H9 (cell line): Measurements from ENCODE around the gene SNPH. TPM values are rescaled to one million over a fixed set of nuclear protein-coding genes. Genes with fewer than 3 reads are reported as not detected.

Experiments
- DNase-seq: peaks from one replicate; pipeline ENCODE4 v3.0.0-alpha.2; 2017
- H2AFZ ChIP-seq: one replicate; pipeline ENCODE4 v1.6.1; 2013; ENCODE audit warnings: mild to moderate bottlenecking, low read length, control low read depth, moderate library complexity
- H2AK5ac ChIP-seq: 2 replicates; pipeline ENCODE4 v1.6.1; 2013; ENCODE audit warnings: low read length, control low read depth, mixed read lengths; ENCODE audit not compliant: insufficient read length
- H2BK120ac ChIP-seq: one replicate; pipeline ENCODE4 v1.6.1; 2013; ENCODE audit warnings: low read depth, mild to moderate bottlenecking, low read length, control low read depth, inconsistent platforms; ENCODE audit not compliant: poor library complexity, severe bottlenecking
- H2BK12ac ChIP-seq: 2 replicates; pipeline ENCODE4 v1.6.1; 2013; ENCODE audit warnings: low read length, control low read depth, mixed read lengths, low read depth; ENCODE audit not compliant: insufficient read length
- H2BK15ac ChIP-seq: 2 replicates; pipeline ENCODE4 v1.6.1; 2013; ENCODE audit warnings: low read depth, low read length, control low read depth
- H2BK20ac ChIP-seq: one replicate; pipeline ENCODE4 v1.6.1; 2013; ENCODE audit warnings: low read depth, mild to moderate bottlenecking, low read length, control low read depth, inconsistent platforms; ENCODE audit not compliant: poor library complexity, severe bottlenecking
- H2BK5ac ChIP-seq: 2 replicates; pipeline ENCODE4 v1.6.1; 2013; ENCODE audit warnings: low read length, control low read depth, mixed read lengths; ENCODE audit not compliant: insufficient read length
- H3K14ac ChIP-seq: 2 replicates; pipeline ENCODE4 v1.6.1; 2013; ENCODE audit warnings: low read length, control low read depth; ENCODE audit not compliant: insufficient read depth
- H3K18ac ChIP-seq: 2 replicates; pipeline ENCODE4 v1.6.1; 2013; ENCODE audit warnings: low read depth, mild to moderate bottlenecking, mixed read lengths, low read length, control low read depth; ENCODE audit not compliant: insufficient read length
- H3K23ac ChIP-seq: 2 replicates; pipeline ENCODE4 v1.6.1; 2013; ENCODE audit warnings: low read length, control low read depth, mixed read lengths, low read depth; ENCODE audit not compliant: insufficient read length
- H3K23me2 ChIP-seq: 2 replicates; pipeline ENCODE4 v1.6.1; 2013; ENCODE audit warnings: low read depth, mild to moderate bottlenecking, mixed read lengths, low read length, control low read depth; ENCODE audit not compliant: insufficient read length, poor library complexity, severe bottlenecking
- H3K27ac ChIP-seq: 2 replicates; pipeline ENCODE4 v1.5.1; 2013; ENCODE audit warnings: low read length, control low read depth, mixed read lengths, low read depth; ENCODE audit not compliant: insufficient read length
- H3K27me3 ChIP-seq: 2 replicates; pipeline ENCODE4 v1.6.1; 2013; ENCODE audit warnings: low read length, control low read depth, inconsistent platforms; ENCODE audit not compliant: insufficient read depth
- H3K4ac ChIP-seq: 2 replicates; pipeline ENCODE4 v1.6.1; 2013; ENCODE audit warnings: low read depth, mild to moderate bottlenecking, control low read depth, inconsistent platforms, low read length, moderate library complexity
- H3K4me1 ChIP-seq: 2 replicates; pipeline ENCODE4 v1.6.1; 2013; ENCODE audit warnings: low read length, control low read depth, inconsistent platforms; ENCODE audit not compliant: insufficient read depth
- H3K4me2 ChIP-seq: 2 replicates; pipeline ENCODE4 v1.6.1; 2013; ENCODE audit warnings: low read length, control low read depth, mixed read lengths; ENCODE audit not compliant: insufficient read length, insufficient read depth
- H3K56ac ChIP-seq: 2 replicates; pipeline ENCODE4 v1.6.1; 2013; ENCODE audit warnings: low read depth, mild to moderate bottlenecking, mixed read lengths, low read length, control low read depth; ENCODE audit not compliant: insufficient read length
- H3K79me1 ChIP-seq: 2 replicates; pipeline ENCODE4 v1.6.1; 2013; ENCODE audit warnings: low read depth, mild to moderate bottlenecking, moderate library complexity, low read length, control low read depth, inconsistent platforms; ENCODE audit not compliant: insufficient read depth, poor library complexity, severe bottlenecking
- H3K79me2 ChIP-seq: 2 replicates; pipeline ENCODE4 v1.6.1; 2013; ENCODE audit warnings: low read length, control low read depth, inconsistent platforms; ENCODE audit not compliant: insufficient read depth
- H3K9ac ChIP-seq: 2 replicates; pipeline ENCODE4 v1.6.1; 2013; ENCODE audit warnings: low read length, control low read depth, mixed read lengths; ENCODE audit not compliant: insufficient read length; ENCODE audit errors: extremely low read depth
- H3K9me3 ChIP-seq: one replicate; pipeline ENCODE4 v1.6.1; 2013; ENCODE audit warnings: low read depth, low read length, inconsistent platforms; ENCODE audit not compliant: control insufficient read depth
- H3T11ph ChIP-seq: one replicate; pipeline ENCODE4 v1.6.1; 2013; ENCODE audit warnings: mild to moderate bottlenecking, low read length, control low read depth, inconsistent platforms
- H4K20me1 ChIP-seq: one replicate; pipeline ENCODE4 v1.6.1; 2013; ENCODE audit not compliant: control insufficient read depth, insufficient read length, insufficient read depth
- H4K5ac ChIP-seq: 2 replicates; pipeline ENCODE4 v1.6.1; 2013; ENCODE audit warnings: low read depth, mild to moderate bottlenecking, mixed read lengths, low read length, control low read depth; ENCODE audit not compliant: insufficient read length
- H4K8ac ChIP-seq: replicated peaks from 2 replicates; pipeline ENCODE4 v1.6.1; 2013; ENCODE audit warnings: low read length, control low read depth, mixed read lengths, low read depth; ENCODE audit not compliant: insufficient read length
- H4K91ac ChIP-seq: 2 replicates; pipeline ENCODE4 v1.6.1; 2013; ENCODE audit warnings: low read depth, mild to moderate bottlenecking, moderate library complexity, mixed read lengths, low read length, control low read depth; ENCODE audit not compliant: insufficient read length
- H3K27ac Mint-ChIP-seq, 3 experiments: 2 replicates in 2 of 3; 3 replicates in 1 of 3; pipeline ENCODE4 v1.8.0; 2020 to 2021; ENCODE audit warnings: mixed read lengths in 3 of 3, mild to moderate bottlenecking in 1 of 3, moderate library complexity in 1 of 3
- H3K27me3 Mint-ChIP-seq: 2 replicates; pipeline ENCODE4 v1.8.0; 2021; ENCODE audit warnings: low read depth, mild to moderate bottlenecking, moderate library complexity, mixed read lengths
- H3K36me3 Mint-ChIP-seq, 3 experiments: 2 replicates in 2 of 3; 3 replicates in 1 of 3; pipeline ENCODE4 v1.8.0; 2020 to 2021; ENCODE audit warnings: low read depth in 3 of 3, mixed read lengths in 3 of 3; ENCODE audit not compliant: insufficient read depth in 1 of 3
- H3K4me1 Mint-ChIP-seq, 2 experiments: 2 replicates each; pipeline ENCODE4 v1.8.0; 2020; ENCODE audit warnings: mixed read lengths in 2 of 2
- H3K4me3 Mint-ChIP-seq, 2 experiments: 2 replicates in 1 of 2; 3 replicates in 1 of 2; pipeline ENCODE4 v1.8.0; 2020 to 2021; ENCODE audit warnings: mild to moderate bottlenecking in 2 of 2, mixed read lengths in 2 of 2, moderate library complexity in 1 of 2
- H3K9me3 Mint-ChIP-seq, 2 experiments: 2 replicates in 1 of 2; 3 replicates in 1 of 2; pipeline ENCODE4 v1.8.0; 2020; ENCODE audit warnings: mild to moderate bottlenecking in 2 of 2, mixed read lengths in 2 of 2, moderate library complexity in 1 of 2
- CTCF ChIP-seq: fragments of 200-600 bp; sonication (generic); conservative IDR thresholded peaks from 3 replicates; pipeline ENCODE4 v1.8.0; 2021; ENCODE audit warnings: antibody characterized with exemption, mild to moderate bottlenecking
- WGBS: extraction: QIAGEN DNeasy Blood & Tissue Kit; methylation state at CpG from one replicate; pipeline ENCODE4 v1.1.7; 2013; ENCODE audit warnings: missing lambda C conversion rate, low lambda C conversion rate, mixed read lengths; ENCODE audit not compliant: insufficient read length; ENCODE audit errors: extremely low coverage; 5-methylcytosine and 5-hydroxymethylcytosine counted together
- total RNA-seq: library from RNA; stranded (reverse); gene quantifications from 2 replicates; pipeline ENCODE4 v1.2.1, GENCODE V29; 2021

The SNPH gene
- total RNA-seq, 1 experiment from 2014 or later = 1.8 TPM

- Histone ChIP-seq H4K20me1 (no peaks in the 10 kb centered on the region), H2BK15ac (no peak overlapping the region), H4K91ac (no peak overlapping the region), H3K79me1 (no peaks in the 10 kb centered on the region), H2BK12ac (no peak overlapping the region), H3K18ac (no peak overlapping the region), H3K4ac (no peak overlapping the region), H2AK5ac (no peak overlapping the region), H3K14ac (no peak overlapping the region), H3K56ac (no peak overlapping the region), H2BK5ac (no peak overlapping the region), H3K9me3 (no peaks in the 10 kb centered on the region), H3T11ph (no peak overlapping the region), H2BK120ac (no peak overlapping the region), H3K23me2 (no peaks in the 10 kb centered on the region), H3K79me2 (no peaks in the 10 kb centered on the region), H3K9ac (no peak overlapping the region), H3K23ac (no peak overlapping the region), H4K5ac (no peak overlapping the region), H4K8ac (no peak overlapping the region), H3K4me2 (no peak overlapping the region), H2BK20ac (no peak overlapping the region), H3K4me1 (no peaks in the 10 kb centered on the region), H2AFZ (no peak overlapping the region), H3K27me3 (no peaks in the 10 kb centered on the region; the same call in 1 of the 2 replicates), H3K27ac (no peak overlapping the region)
- no peak for TF ChIP-seq CTCF
- Mint-ChIP-seq H3K4me1 (peaks cover 5 to 9% of the 10 kb centered on the region in 2 experiments), H3K36me3 (peaks cover 7 to 14% (median 10%) of the 10 kb centered on the region in 3 experiments; a peak in 6 of 7 replicates), H3K9me3 (no peaks in the 10 kb centered on the region), H3K4me3 (no peak overlapping the region), H3K27ac (peak overlapping the region in 1 of 3 experiments; percentile 84; a peak in 1 of 7 replicates), H3K27me3 (peaks cover 1% of the 10 kb centered on the region; the same call in 1 of the 2 replicates)
- DNase-seq = no peak
- no CpG with 5 or more reads among the region's 5 CpGs for WGBS
Measured at GRCh38 chr20:1337441-1337840, 71.3 kb downstream of the SNPH start.
